GM12892 (cell line): ENCODE measurements around the gene CDH20.

Experiments
- POLR2A ChIP-seq: IDR thresholded peaks from 2 replicates; pipeline ENCODE4 v1.6.1; 2011; ENCODE audit warnings: low read depth, low read length, control low read depth
- POLR2AphosphoS5 ChIP-seq: IDR thresholded peaks from 2 replicates; pipeline ENCODE4 v1.6.1; 2011; ENCODE audit warnings: low read depth, low read length, control low read depth

GRCh38 chr18:61587865-61588264 is 254.6 kb downstream of the CDH20 start:
- TF ChIP-seq POLR2A (no peak), POLR2AphosphoS5 (no peak)
